Measurements from ENCODE around the gene ENTPD6. TPM values are rescaled to one million over a fixed set of nuclear protein-coding genes. Genes with fewer than 3 reads are reported as not detected.
"Not testable (repeated sequence)": the region's sequence is repeated elsewhere in the genome, so short reads cannot be mapped to it uniquely, and the experiment has no call there.

Gene ENTPD6
- total RNA-seq, 1 donor from 2014 or later, result 191 TPM

- Mint-ChIP-seq H3K4me3 (ENCODE audit: unreplicated experiment) (no peak overlapping the region), H3K27me3 (ENCODE audit: unreplicated experiment) (peaks cover 3% of the 10 kb centered on the region), H3K9me3 (ENCODE audit: unreplicated experiment) (peaks cover 5% of the 10 kb centered on the region), H3K27ac (ENCODE audit: unreplicated experiment) (no peak overlapping the region), H3K36me3 (ENCODE audit: unreplicated experiment) (no peaks in the 10 kb centered on the region), H3K4me1 (ENCODE audit: low read depth, unreplicated experiment) (no peaks in the 10 kb centered on the region)
- DNase-seq, result no peak
- no peak for TF ChIP-seq CTCF (IDR thresholded peaks at IDR 0.05; ENCODE audit: partially characterized antibody, unreplicated experiment)
Observed at GRCh38 chr20:25177890-25178321, 17.6 kb upstream of the ENTPD6 start.

GRCh38 chr20:25178563-25179438 is 16.7 kb upstream of the ENTPD6 start:
- no peaks in the 10 kb centered on the region for H3K4me1 Mint-ChIP-seq (ENCODE audit: low read depth, unreplicated experiment)
- H3K27ac Mint-ChIP-seq (ENCODE audit: unreplicated experiment), result no peak overlapping the region
- peaks cover 3% of the 10 kb centered on the region for H3K27me3 Mint-ChIP-seq (ENCODE audit: unreplicated experiment)
- DNase-seq, result no peak
- TF ChIP-seq CTCF (IDR thresholded peaks at IDR 0.05; ENCODE audit: partially characterized antibody, unreplicated experiment), result peak; percentile 78
- no peak overlapping the region for H3K4me3 Mint-ChIP-seq (ENCODE audit: unreplicated experiment)
- H3K9me3 Mint-ChIP-seq (ENCODE audit: unreplicated experiment), result peaks cover 8% of the 10 kb centered on the region
- H3K36me3 Mint-ChIP-seq (ENCODE audit: unreplicated experiment), result peaks cover 5% of the 10 kb centered on the region

- Mint-ChIP-seq H3K36me3 (ENCODE audit: unreplicated experiment) (peaks cover 12% of the 10 kb centered on the region), H3K9me3 (ENCODE audit: unreplicated experiment) (peaks cover 12% of the 10 kb centered on the region), H3K4me3 (ENCODE audit: unreplicated experiment) (no peak overlapping the region), H3K4me1 (ENCODE audit: low read depth, unreplicated experiment) (no peaks in the 10 kb centered on the region), H3K27me3 (ENCODE audit: unreplicated experiment) (peaks cover 3% of the 10 kb centered on the region), H3K27ac (ENCODE audit: unreplicated experiment) (no peak overlapping the region)
- peak; percentile 39 for TF ChIP-seq CTCF (IDR thresholded peaks at IDR 0.05; ENCODE audit: partially characterized antibody, unreplicated experiment)
- no peak for DNase-seq
Observed at GRCh38 chr20:25179439-25180089, 15.9 kb upstream of the ENTPD6 start.

GRCh38 chr20:25184391-25184790 is 11.1 kb upstream of the ENTPD6 start:
- not testable (repeated sequence) for H3K4me1 Mint-ChIP-seq (ENCODE audit: low read depth, unreplicated experiment); H3K27ac Mint-ChIP-seq (ENCODE audit: unreplicated experiment); H3K27me3 Mint-ChIP-seq (ENCODE audit: unreplicated experiment); H3K4me3 Mint-ChIP-seq (ENCODE audit: unreplicated experiment); DNase-seq
- Mint-ChIP-seq H3K36me3 (ENCODE audit: unreplicated experiment) (peaks cover 28% of the 10 kb centered on the region), H3K9me3 (ENCODE audit: unreplicated experiment) (peaks cover 16% of the 10 kb centered on the region)

GRCh38 chr20:25187220-25187619 is 8.3 kb upstream of the ENTPD6 start:
- H3K27me3 Mint-ChIP-seq (ENCODE audit: unreplicated experiment), result peaks cover 3% of the 10 kb centered on the region
- DNase-seq, result no peak
- H3K4me3 Mint-ChIP-seq (ENCODE audit: unreplicated experiment), result no peak overlapping the region
- no peak overlapping the region for H3K27ac Mint-ChIP-seq (ENCODE audit: unreplicated experiment)
- H3K4me1 Mint-ChIP-seq (ENCODE audit: low read depth, unreplicated experiment), result no peaks in the 10 kb centered on the region
- H3K36me3 Mint-ChIP-seq (ENCODE audit: unreplicated experiment), result peaks cover 28% of the 10 kb centered on the region
- H3K9me3 Mint-ChIP-seq (ENCODE audit: unreplicated experiment), result peaks cover 19% of the 10 kb centered on the region
- no peak for TF ChIP-seq CTCF (IDR thresholded peaks at IDR 0.05; ENCODE audit: partially characterized antibody, unreplicated experiment)
